ENCODE results near the gene CYTH1. TPM values are rescaled to one million over a fixed set of nuclear protein-coding genes. Genes with fewer than 3 reads are reported as not detected.

CYTH1 gene
- total and polyA plus RNA-seq, 10 donors, result 66.9 to 169 (median 131) TPM

DNA sequence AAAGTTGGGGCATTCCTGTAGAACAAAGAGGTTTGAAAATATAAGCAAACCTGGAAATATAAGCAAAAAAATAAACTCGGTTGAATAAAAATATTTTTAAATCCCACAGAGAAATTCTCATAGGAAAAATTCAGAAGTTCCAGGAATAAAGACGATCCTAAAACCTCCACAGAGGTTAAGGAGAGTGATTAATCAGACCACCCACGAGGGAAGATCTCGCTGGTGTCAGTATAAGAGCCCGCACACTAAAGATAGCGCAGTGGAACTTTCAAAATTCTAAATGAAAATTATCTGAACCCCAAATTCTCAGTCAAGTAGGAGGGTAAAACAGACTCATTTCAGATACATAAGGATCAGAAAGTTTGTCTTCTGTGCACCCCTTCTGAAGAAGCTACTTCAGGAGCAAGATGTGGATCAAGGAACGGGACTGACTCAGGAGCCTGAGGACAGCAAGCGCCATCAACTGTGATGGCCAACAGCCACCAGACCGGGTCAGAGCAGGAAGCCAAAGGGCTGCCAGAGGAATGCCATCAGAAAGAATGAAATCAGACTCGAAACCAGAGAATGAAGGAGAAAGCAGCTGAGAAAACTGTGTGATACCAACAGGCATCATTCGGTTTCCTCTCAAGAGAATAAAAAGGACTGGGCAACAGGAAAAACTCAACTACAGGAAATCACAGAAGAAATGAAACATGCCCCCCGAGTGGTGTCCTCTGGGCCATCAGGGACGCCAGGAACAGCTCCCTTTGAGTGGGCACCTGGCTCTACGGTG lies 66.9 kb downstream of the CYTH1 start:
- H3K27ac ChIP-seq, result peak overlapping the region in 6 of 8 donors; percentile 29 to 79 (median 62)
- no peaks in the 10 kb centered on the region for H3K27me3 ChIP-seq (replicated peaks in 1 of 7)
- H3K4me3 ChIP-seq, result peak overlapping the region in 1 of 8 donors; percentile 9
- H3K9me3 ChIP-seq, result no peaks in the 10 kb centered on the region
- DNase-seq, result no peak
- TF ChIP-seq, protein P1, sequence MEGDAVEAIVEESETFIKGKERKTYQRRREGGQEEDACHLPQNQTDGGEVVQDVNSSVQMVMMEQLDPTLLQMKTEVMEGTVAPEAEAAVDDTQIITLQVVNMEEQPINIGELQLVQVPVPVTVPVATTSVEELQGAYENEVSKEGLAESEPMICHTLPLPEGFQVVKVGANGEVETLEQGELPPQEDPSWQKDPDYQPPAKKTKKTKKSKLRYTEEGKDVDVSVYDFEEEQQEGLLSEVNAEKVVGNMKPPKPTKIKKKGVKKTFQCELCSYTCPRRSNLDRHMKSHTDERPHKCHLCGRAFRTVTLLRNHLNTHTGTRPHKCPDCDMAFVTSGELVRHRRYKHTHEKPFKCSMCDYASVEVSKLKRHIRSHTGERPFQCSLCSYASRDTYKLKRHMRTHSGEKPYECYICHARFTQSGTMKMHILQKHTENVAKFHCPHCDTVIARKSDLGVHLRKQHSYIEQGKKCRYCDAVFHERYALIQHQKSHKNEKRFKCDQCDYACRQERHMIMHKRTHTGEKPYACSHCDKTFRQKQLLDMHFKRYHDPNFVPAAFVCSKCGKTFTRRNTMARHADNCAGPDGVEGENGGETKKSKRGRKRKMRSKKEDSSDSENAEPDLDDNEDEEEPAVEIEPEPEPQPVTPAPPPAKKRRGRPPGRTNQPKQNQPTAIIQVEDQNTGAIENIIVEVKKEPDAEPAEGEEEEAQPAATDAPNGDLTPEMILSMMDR (IDR thresholded peaks at IDR 0.05 in 8 of 11, conservative IDR thresholded peaks at IDR 0.05 in 3 of 11), result no peak
- TF ChIP-seq POLR2AphosphoS5 (IDR thresholded peaks at IDR 0.05), result peak in 1 of 3 donors; percentile 29
- peaks cover 64 to 100% (median 87%) of the 10 kb centered on the region in 6 donors for H3K4me1 ChIP-seq
- 49 to 67% (median 57%) methylated on average over 14 of the region's 14 CpGs for WGBS, 5 donors
- intact Hi-C loops (cut with DNase I; ENCODE audit: low total_unique reads), result no loop called here
- no peaks in the 10 kb centered on the region for H3K36me3 ChIP-seq

DNA sequence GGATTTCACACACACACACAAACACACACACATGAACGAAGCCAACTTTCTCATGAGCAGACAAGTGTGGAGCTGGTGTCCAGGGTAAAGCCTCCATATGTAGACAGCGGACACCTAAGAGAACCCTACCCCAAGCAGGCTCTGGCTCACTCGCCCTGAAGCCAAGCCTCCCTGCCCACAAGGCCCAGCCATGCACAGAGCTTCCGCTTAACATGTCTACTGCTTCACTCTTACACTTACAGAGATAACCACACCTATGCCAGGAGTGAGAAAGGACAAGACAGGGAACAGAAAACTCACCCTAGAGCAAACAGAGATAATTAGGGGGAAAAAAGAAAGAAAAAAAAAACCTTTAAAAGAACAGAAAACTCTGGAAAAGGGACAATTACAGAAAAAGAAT lies 67.5 kb downstream of the CYTH1 start:
- intact Hi-C loops (cut with DNase I; ENCODE audit: low total_unique reads), result no loop called here

DNA sequence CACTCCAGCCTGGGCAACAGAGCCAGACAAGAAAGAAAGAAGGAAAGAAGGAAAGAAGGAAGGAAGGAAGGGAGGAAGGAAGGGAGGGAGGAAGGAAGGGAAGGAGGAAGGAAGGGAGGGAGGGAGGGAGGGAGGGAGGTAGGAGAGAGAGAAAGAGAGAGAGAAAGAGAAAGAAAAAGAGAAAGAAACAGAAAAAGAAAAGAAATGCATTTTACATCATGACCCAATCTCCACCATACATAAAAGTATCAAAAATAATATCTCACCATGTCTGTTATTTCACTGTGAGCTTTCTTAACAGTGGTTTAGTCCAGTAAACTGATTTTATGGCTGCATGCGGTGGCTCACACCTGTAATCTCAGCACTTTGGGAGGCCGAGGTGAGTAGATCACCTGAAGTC lies 70.0 kb downstream of the CYTH1 start:
- Histone ChIP-seq H3K4me1 (peaks cover 52 to 100% (median 85%) of the 10 kb centered on the region in 6 donors), H3K27ac (peak overlapping the region in 1 of 8 donors; percentile 16), H3K27me3 (replicated peaks in 1 of 7) (no peaks in the 10 kb centered on the region), H3K9me3 (no peaks in the 10 kb centered on the region), H3K4me3 (no peak overlapping the region), H3K36me3 (peaks cover 0 to 26% (median 13%) of the 10 kb centered on the region in 6 donors)
- 82 to 91% (median 90%) methylated on average over 2 of the region's 2 CpGs for WGBS, 5 donors
- intact Hi-C loops (cut with DNase I; ENCODE audit: low total_unique reads), result no loop called here
- no peak for TF ChIP-seq POLR2AphosphoS5 (IDR thresholded peaks at IDR 0.05)
- TF ChIP-seq, protein P1 (IDR thresholded peaks at IDR 0.05 in 8 of 11, conservative IDR thresholded peaks at IDR 0.05 in 3 of 11), result no peak
- no peak for TF ChIP-seq POLR2A (IDR thresholded peaks at IDR 0.05)
- no peak for DNase-seq

More for the DNA sequence above, 67.5 kb downstream of the CYTH1 start:
- Histone ChIP-seq H3K27me3 (replicated peaks in 1 of 7) (no peaks in the 10 kb centered on the region), H3K4me1 (peaks cover 64 to 100% (median 87%) of the 10 kb centered on the region in 6 donors), H3K27ac (peak overlapping the region in 4 of 8 donors; percentile 8 to 79 (median 64)), H3K4me3 (no peak overlapping the region), H3K9me3 (no peaks in the 10 kb centered on the region), H3K36me3 (peaks cover 0 to 1% (median 0%) of the 10 kb centered on the region in 6 donors)
- TF ChIP-seq POLR2AphosphoS5 (IDR thresholded peaks at IDR 0.05) (peak in 1 of 3 donors; percentile 26), POLR2A (IDR thresholded peaks at IDR 0.05) (no peak)
- no peak for DNase-seq
- WGBS, 5 donors, result 79 to 86% (median 85%) methylated on average over 4 of the region's 4 CpGs

DNA sequence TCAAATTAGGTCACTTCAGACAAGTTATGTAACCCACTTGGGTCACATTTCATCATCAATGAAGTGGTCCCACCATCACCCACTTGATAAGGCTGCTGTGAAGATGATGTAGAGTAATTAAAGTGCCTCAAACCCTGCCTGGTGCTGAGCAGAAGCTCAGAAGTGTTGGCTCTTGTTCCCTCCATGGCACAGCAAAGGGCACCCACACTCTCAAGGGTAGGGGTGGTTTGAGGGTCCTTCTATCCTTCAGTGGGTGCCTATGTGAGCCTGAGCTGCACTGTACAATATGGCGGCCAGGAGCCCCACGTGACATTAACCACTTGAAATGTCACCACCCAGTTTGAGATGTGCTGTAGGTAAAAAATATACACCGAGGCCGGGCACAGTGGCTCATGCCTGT lies 71.5 kb downstream of the CYTH1 start:
- no peak for TF ChIP-seq POLR2AphosphoS5 (IDR thresholded peaks at IDR 0.05)
- no peak for TF ChIP-seq POLR2A (IDR thresholded peaks at IDR 0.05)
- TF ChIP-seq, protein P1 (IDR thresholded peaks at IDR 0.05 in 8 of 11, conservative IDR thresholded peaks at IDR 0.05 in 3 of 11), result no peak
- 93 to 100% (median 97%) methylated on average over 4 of the region's 4 CpGs for WGBS, 5 donors
- no peak for DNase-seq
- H3K27ac ChIP-seq, result peak overlapping the region in 4 of 8 donors; percentile 10 to 69 (median 50)
- no peaks in the 10 kb centered on the region for H3K9me3 ChIP-seq
- no peaks in the 10 kb centered on the region for H3K27me3 ChIP-seq (replicated peaks in 1 of 7)
- intact Hi-C loops (cut with DNase I; ENCODE audit: low total_unique reads), result loop anchor here (2.0 kb wide), 1 partner anchor 214 kb away; no protein-coding TSS in a partner anchor
- peaks cover 38 to 100% (median 78%) of the 10 kb centered on the region in 6 donors for H3K4me1 ChIP-seq
- H3K4me3 ChIP-seq, result no peak overlapping the region
- peaks cover 0 to 41% (median 23%) of the 10 kb centered on the region in 6 donors for H3K36me3 ChIP-seq

All from spleen (tissue), 11 donors.